HEK293 (cell line): ENCODE measurements around the gene ABR.

Source experiments
- CTCF ChIA-PET: fragments of 350-600 bp; formaldehyde crosslinking; extraction: SDS; loops from one replicate; lab custom pipeline; 2021; ENCODE audit warnings: antibody characterized with exemption; lab: Yijun Ruan, JAX
- POLR2A ChIA-PET: fragments of 300-600 bp; formaldehyde crosslinking; extraction: SDS; loops from one replicate; lab custom pipeline; 2020; ENCODE audit warnings: antibody characterized with exemption, inconsistent platforms; lab: Yijun Ruan, JAX
- H3K27ac ChIP-seq: fragments of 200-500 bp; sonication (Bioruptor generic); 2 replicates; pipeline ENCODE4 v1.5.1; 2014; ENCODE audit warnings: low read depth, low read length, control low read depth, inconsistent platforms; ENCODE audit errors: extremely low read depth
- H3K36me3 ChIP-seq, 2 experiments: fragments of 200-500 bp in 1 of 2; sonication (Bioruptor generic) in 1 of 2; 1 replicate in 1 of 2; 2 replicates in 1 of 2; pipeline ENCODE4 v1.5.1; 2014 to 2017; ENCODE audit warnings: inconsistent platforms in 2 of 2, low read length in 2 of 2; ENCODE audit not compliant: control insufficient read depth in 2 of 2, insufficient read depth in 1 of 2
- H3K4me1 ChIP-seq: fragments of 200-500 bp; sonication (Bioruptor generic); 2 replicates; pipeline ENCODE4 v1.5.1; 2014; ENCODE audit warnings: mild to moderate bottlenecking, low read length, inconsistent platforms; ENCODE audit not compliant: control insufficient read depth, insufficient read depth
- H3K4me3 ChIP-seq: 2 replicates; pipeline ENCODE4 v1.5.1; 2011; ENCODE audit warnings: low read depth, mild to moderate bottlenecking, control low read depth, low read length, moderate library complexity
- H3K9me3 ChIP-seq: fragments of 200-500 bp; sonication (Bioruptor generic); 2 replicates; pipeline ENCODE4 v1.5.1; 2014; ENCODE audit warnings: low read depth, low read length, inconsistent platforms; ENCODE audit not compliant: control insufficient read depth, insufficient read depth
- GLI4 ChIP-seq: fragments of 450-650 bp; formaldehyde crosslinking; IDR thresholded peaks from 2 replicates; pipeline ENCODE4 v1.5.1; 2016; ENCODE audit warnings: missing biosample characterization, missing genetic modification characterization
- GLIS1 ChIP-seq: fragments of 450-650 bp; formaldehyde crosslinking; IDR thresholded peaks from 2 replicates; pipeline ENCODE4 v1.5.1; 2016; ENCODE audit warnings: missing biosample characterization, missing genetic modification characterization
- GLIS2 ChIP-seq: fragments of 450-650 bp; formaldehyde crosslinking; IDR thresholded peaks from 2 replicates; pipeline ENCODE4 v1.5.1; 2016; ENCODE audit warnings: missing biosample characterization, missing genetic modification characterization
- IKZF3 ChIP-seq: fragments of 450-650 bp; IDR thresholded peaks from 2 replicates; pipeline ENCODE4 v1.5.0; 2018; ENCODE audit warnings: missing biosample characterization, mild to moderate bottlenecking, missing genetic modification characterization, moderate library complexity
- PRDM1 ChIP-seq: fragments of 450-650 bp; formaldehyde crosslinking; IDR thresholded peaks from 2 replicates; pipeline ENCODE4; 2016; ENCODE audit warnings: missing biosample characterization, missing genetic modification characterization
- ZBTB11 ChIP-seq: fragments of 450-650 bp; formaldehyde crosslinking; conservative IDR thresholded peaks from 2 replicates; pipeline ENCODE4 v1.5.1; 2016; ENCODE audit warnings: low read depth, missing biosample characterization, missing genetic modification characterization
- ZNF132 ChIP-seq: fragments of 450-650 bp; formaldehyde crosslinking; IDR thresholded peaks from 2 replicates; pipeline ENCODE4 v1.5.1; 2017; ENCODE audit warnings: missing biosample characterization, missing genetic modification characterization, borderline replicate concordance
- ZNF133 ChIP-seq: fragments of 450-650 bp; formaldehyde crosslinking; IDR thresholded peaks from 2 replicates; pipeline ENCODE4 v1.5.1; 2016; ENCODE audit warnings: missing biosample characterization, missing genetic modification characterization
- ZNF140 ChIP-seq: fragments of 450-650 bp; formaldehyde crosslinking; IDR thresholded peaks from 2 replicates; pipeline ENCODE4 v1.5.1; 2016; ENCODE audit warnings: missing biosample characterization, missing genetic modification characterization
- ZNF175 ChIP-seq: fragments of 450-650 bp; formaldehyde crosslinking; IDR thresholded peaks from 2 replicates; pipeline ENCODE4 v1.5.1; 2016; ENCODE audit warnings: missing biosample characterization, missing genetic modification characterization
- ZNF248 ChIP-seq: fragments of 450-650 bp; formaldehyde crosslinking; IDR thresholded peaks from 2 replicates; pipeline ENCODE4 v1.5.1; 2017; ENCODE audit warnings: missing biosample characterization, missing genetic modification characterization
- ZNF311 ChIP-seq: fragments of 450-650 bp; formaldehyde crosslinking; IDR thresholded peaks from 2 replicates; pipeline ENCODE4 v1.5.1; 2017; ENCODE audit warnings: missing biosample characterization, missing genetic modification characterization, borderline replicate concordance
- ZNF560 ChIP-seq: fragments of 450-650 bp; formaldehyde crosslinking; IDR thresholded peaks from 2 replicates; pipeline ENCODE4 v1.5.1; 2017; ENCODE audit warnings: missing biosample characterization, missing genetic modification characterization, borderline replicate concordance
- ZNF561 ChIP-seq: fragments of 450-650 bp; IDR thresholded peaks from 2 replicates; pipeline ENCODE4 v1.5.1; 2018; ENCODE audit warnings: missing biosample characterization, missing genetic modification characterization, borderline replicate concordance
- ZNF596 ChIP-seq: fragments of 450-650 bp; IDR thresholded peaks from 2 replicates; pipeline ENCODE4 v1.5.0; 2018; ENCODE audit warnings: missing biosample characterization, mild to moderate bottlenecking, missing genetic modification characterization, moderate library complexity
- ZNF600 ChIP-seq: fragments of 450-650 bp; formaldehyde crosslinking; IDR thresholded peaks from 2 replicates; pipeline ENCODE4 v1.5.1; 2016; ENCODE audit warnings: missing biosample characterization, missing genetic modification characterization
- ZNF639 ChIP-seq: fragments of 450-650 bp; formaldehyde crosslinking; IDR thresholded peaks from 2 replicates; pipeline ENCODE4 v1.5.1; 2016; ENCODE audit warnings: missing biosample characterization, missing genetic modification characterization
- ZNF664 ChIP-seq: fragments of 450-650 bp; formaldehyde crosslinking; IDR thresholded peaks from 2 replicates; pipeline ENCODE4 v1.5.1; 2016; ENCODE audit warnings: missing biosample characterization, missing genetic modification characterization
- TF ChIP-seq, protein P1 (sequence below): fragments of 450-650 bp; formaldehyde crosslinking; optimal IDR thresholded peaks from 2 replicates; pipeline ENCODE3; 2016; ENCODE audit warnings: missing biosample characterization, mild to moderate bottlenecking, missing genetic modification characterization
- TF ChIP-seq, protein P2 (sequence below): fragments of 450-650 bp; formaldehyde crosslinking; IDR thresholded peaks from 2 replicates; pipeline ENCODE4 v1.5.1; 2017; ENCODE audit warnings: missing biosample characterization, missing genetic modification characterization

The ABR gene

GRCh38 chr17:1091900-1092299, 87.9 kb downstream of the ABR start (continued):
- no peak for TF ChIP-seq ZNF132
- TF ChIP-seq ZNF175 (tag by site-specific recombination): no peak
- no peak for TF ChIP-seq ZNF133

DNA sequence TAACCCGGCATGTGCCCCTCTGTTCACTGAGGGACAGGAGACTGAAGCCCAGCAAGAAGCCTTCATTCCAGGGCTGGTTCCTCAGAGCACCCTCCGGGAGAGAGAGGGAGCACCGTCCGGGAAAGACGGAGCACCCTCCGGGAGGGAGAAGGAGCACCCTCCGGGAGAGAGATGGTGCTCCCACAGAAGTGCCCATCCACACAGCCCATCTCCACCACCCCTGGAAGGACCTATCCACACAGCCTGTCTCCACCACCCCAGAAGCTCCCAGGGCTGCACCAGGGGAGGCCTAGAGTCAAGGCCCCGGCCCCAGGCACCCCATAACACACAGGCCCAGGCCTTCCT, 88.6 kb downstream of the ABR start:
- no peak for TF ChIP-seq PRDM1 (tag by site-specific recombination)
- peak; percentile 74; the same call in 1 of the 2 replicates for TF ChIP-seq IKZF3
- peaks cover 9% of the 10 kb centered on the region for H3K4me1 ChIP-seq
- H3K36me3 ChIP-seq: peaks cover 0 to 57% of the 10 kb centered on the region in 2 experiments; a peak in 2 of 3 replicates
- ChIA-PET CTCF (interaction anchor here (0.8 kb wide), 1 partner anchor 94 kb away, joined by 3 read pairs; the partner anchor contains the start of gene TIMM22), POLR2A (interaction anchor here (1.2 kb wide), 1 partner anchor 9 kb away, joined by 4 read pairs; no protein-coding TSS in a partner anchor)
- no peak overlapping the region for H3K4me3 ChIP-seq
- no peaks in the 10 kb centered on the region for H3K9me3 ChIP-seq
- no peak overlapping the region for H3K27ac ChIP-seq

- H3K9me3 ChIP-seq: no peaks in the 10 kb centered on the region
- POLR2A ChIA-PET: interaction anchor here (1.2 kb wide), 1 partner anchor 10 kb away, joined by 4 read pairs; no protein-coding TSS in a partner anchor
- peaks cover 0 to 53% of the 10 kb centered on the region in 2 experiments; a peak in 2 of 3 replicates for H3K36me3 ChIP-seq
- no peak overlapping the region for H3K27ac ChIP-seq
- no peak for TF ChIP-seq ZBTB11 (tag by site-specific recombination)
- no peak for TF ChIP-seq ZNF596 (tag by site-specific recombination)
- TF ChIP-seq ZNF664 (tag by site-specific recombination): no peak
- peak; percentile 33; the same call in 1 of the 2 replicates for TF ChIP-seq GLIS2 (tag by site-specific recombination)
- TF ChIP-seq ZNF639: no peak
- 0 out of 2 replicates have a peak, but pooled peaks have one; percentile 45 for TF ChIP-seq ZNF600
- TF ChIP-seq GLIS1 (tag by site-specific recombination): peak; percentile 10; the same call in 1 of the 2 replicates
- TF ChIP-seq, protein P1, sequence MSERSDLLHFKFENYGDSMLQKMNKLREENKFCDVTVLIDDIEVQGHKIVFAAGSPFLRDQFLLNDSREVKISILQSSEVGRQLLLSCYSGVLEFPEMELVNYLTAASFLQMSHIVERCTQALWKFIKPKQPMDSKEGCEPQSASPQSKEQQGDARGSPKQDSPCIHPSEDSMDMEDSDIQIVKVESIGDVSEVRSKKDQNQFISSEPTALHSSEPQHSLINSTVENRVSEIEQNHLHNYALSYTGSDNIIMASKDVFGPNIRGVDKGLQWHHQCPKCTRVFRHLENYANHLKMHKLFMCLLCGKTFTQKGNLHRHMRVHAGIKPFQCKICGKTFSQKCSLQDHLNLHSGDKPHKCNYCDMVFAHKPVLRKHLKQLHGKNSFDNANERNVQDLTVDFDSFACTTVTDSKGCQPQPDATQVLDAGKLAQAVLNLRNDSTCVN (tag by site-specific recombination): no peak
- peaks cover 9% of the 10 kb centered on the region for H3K4me1 ChIP-seq
- no peak overlapping the region for H3K4me3 ChIP-seq
- CTCF ChIA-PET: no interaction called here
These were observed 89.2 kb downstream of the ABR start for GRCh38 chr17:1090465-1091189.

GRCh38 chr17:1089915-1090314, 89.9 kb downstream of the ABR start:
- CTCF ChIA-PET: interaction anchor here (0.7 kb wide), 1 partner anchor 57 kb away, joined by 4 read pairs; no protein-coding TSS in a partner anchor
- Histone ChIP-seq H3K4me1 (peaks cover 9% of the 10 kb centered on the region), H3K9me3 (no peaks in the 10 kb centered on the region), H3K36me3 (peaks cover 0 to 45% of the 10 kb centered on the region in 2 experiments; a peak in 2 of 3 replicates), H3K4me3 (no peak overlapping the region), H3K27ac (no peak overlapping the region)
- POLR2A ChIA-PET: no interaction called here
- TF ChIP-seq, protein P2, sequence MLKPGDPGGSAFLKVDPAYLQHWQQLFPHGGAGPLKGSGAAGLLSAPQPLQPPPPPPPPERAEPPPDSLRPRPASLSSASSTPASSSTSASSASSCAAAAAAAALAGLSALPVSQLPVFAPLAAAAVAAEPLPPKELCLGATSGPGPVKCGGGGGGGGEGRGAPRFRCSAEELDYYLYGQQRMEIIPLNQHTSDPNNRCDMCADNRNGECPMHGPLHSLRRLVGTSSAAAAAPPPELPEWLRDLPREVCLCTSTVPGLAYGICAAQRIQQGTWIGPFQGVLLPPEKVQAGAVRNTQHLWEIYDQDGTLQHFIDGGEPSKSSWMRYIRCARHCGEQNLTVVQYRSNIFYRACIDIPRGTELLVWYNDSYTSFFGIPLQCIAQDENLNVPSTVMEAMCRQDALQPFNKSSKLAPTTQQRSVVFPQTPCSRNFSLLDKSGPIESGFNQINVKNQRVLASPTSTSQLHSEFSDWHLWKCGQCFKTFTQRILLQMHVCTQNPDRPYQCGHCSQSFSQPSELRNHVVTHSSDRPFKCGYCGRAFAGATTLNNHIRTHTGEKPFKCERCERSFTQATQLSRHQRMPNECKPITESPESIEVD (tag by site-specific recombination): no peak
- TF ChIP-seq ZNF311 (tag by site-specific recombination): no peak
- TF ChIP-seq ZNF561 (tag by site-specific recombination): no peak
- no peak for TF ChIP-seq ZNF560 (tag by site-specific recombination)
- TF ChIP-seq GLI4 (tag by site-specific recombination): no peak
- no peak for TF ChIP-seq ZNF140 (tag by site-specific recombination)
- no peak for TF ChIP-seq ZNF248 (tag by site-specific recombination)
